Measurements from ENCODE around the gene FXYD4.
"Not testable (repeated sequence)": the region's sequence is repeated elsewhere in the genome, so short reads cannot be mapped to it uniquely, and the experiment has no call there.

The FXYD4 gene

GRCh38 chr10:43328810-43329209, 42.6 kb upstream of the FXYD4 start:
- H3K36me3 ChIP-seq (ENCODE audit: control insufficient read depth in 4 of 4, insufficient read depth in 4 of 4, low read length in 3 of 4); H3K27ac ChIP-seq (ENCODE audit: insufficient read depth in 1 of 2, low read depth in 1 of 2, low read length in 2 of 2, poor library complexity in 1 of 2, severe bottlenecking in 2 of 2); H3K4me3 ChIP-seq (ENCODE audit: control insufficient read depth in 1 of 7, extremely low read depth in 1 of 7, insufficient read depth in 4 of 7, low read depth in 2 of 7, low read length in 6 of 7); H3K9me3 ChIP-seq (ENCODE audit: control extremely low read depth in 1 of 5, control insufficient read depth in 4 of 5, insufficient read depth in 2 of 5, low read depth in 1 of 5, low read length in 4 of 5); DNase-seq; H3K27me3 ChIP-seq (replicated peaks in 2 of 5; ENCODE audit: control insufficient read depth in 4 of 5, insufficient read depth in 5 of 5, low read length in 4 of 5); POLR2A ChIA-PET: not testable (repeated sequence)
- peaks cover 4 to 14% (median 9%) of the 10 kb centered on the region in 4 experiments for H3K4me1 ChIP-seq (ENCODE audit: control extremely low read depth in 1 of 4, control insufficient read depth in 4 of 4, insufficient read depth in 4 of 4, low read length in 3 of 4)
- WGBS (ENCODE audit: insufficient coverage): 97% methylated on average over 13 of the region's 18 CpGs
- CTCF ChIA-PET: interaction anchor here (1.3 to 3.0 kb wide), 2 partner anchors 10 to 20 kb away, joined by 3 to 13 read pairs; no protein-coding TSS in a partner anchor

GRCh38 chr10:43329246-43329885, 42.1 kb upstream of the FXYD4 start:
- H3K36me3 ChIP-seq (ENCODE audit: control insufficient read depth in 4 of 4, insufficient read depth in 4 of 4, low read length in 3 of 4); H3K27me3 ChIP-seq (replicated peaks in 2 of 5; ENCODE audit: control insufficient read depth in 4 of 5, insufficient read depth in 5 of 5, low read length in 4 of 5); DNase-seq; H3K9me3 ChIP-seq (ENCODE audit: control extremely low read depth in 1 of 5, control insufficient read depth in 4 of 5, insufficient read depth in 2 of 5, low read depth in 1 of 5, low read length in 4 of 5); POLR2A ChIA-PET; H3K4me3 ChIP-seq (ENCODE audit: control insufficient read depth in 1 of 7, extremely low read depth in 1 of 7, insufficient read depth in 4 of 7, low read depth in 2 of 7, low read length in 6 of 7); H3K27ac ChIP-seq (ENCODE audit: insufficient read depth in 1 of 2, low read depth in 1 of 2, low read length in 2 of 2, poor library complexity in 1 of 2, severe bottlenecking in 2 of 2): not testable (repeated sequence)
- CTCF ChIA-PET: interaction anchor here (1.3 kb wide), 1 partner anchor 9 kb away, joined by 3 read pairs; no protein-coding TSS in a partner anchor
- H3K4me1 ChIP-seq (ENCODE audit: control extremely low read depth in 1 of 4, control insufficient read depth in 4 of 4, insufficient read depth in 4 of 4, low read length in 3 of 4): peaks cover 4 to 14% (median 9%) of the 10 kb centered on the region in 4 experiments
- 98% methylated on average over 37 of the region's 40 CpGs for WGBS (ENCODE audit: insufficient coverage)

- POLR2A ChIA-PET; H3K36me3 ChIP-seq (ENCODE audit: control insufficient read depth in 4 of 4, insufficient read depth in 4 of 4, low read length in 3 of 4); H3K9me3 ChIP-seq (ENCODE audit: control extremely low read depth in 1 of 5, control insufficient read depth in 4 of 5, insufficient read depth in 2 of 5, low read depth in 1 of 5, low read length in 4 of 5); H3K27me3 ChIP-seq (replicated peaks in 2 of 5; ENCODE audit: control insufficient read depth in 4 of 5, insufficient read depth in 5 of 5, low read length in 4 of 5); DNase-seq; CTCF ChIA-PET; H3K4me3 ChIP-seq (ENCODE audit: control insufficient read depth in 1 of 7, extremely low read depth in 1 of 7, insufficient read depth in 4 of 7, low read depth in 2 of 7, low read length in 6 of 7); H3K27ac ChIP-seq (ENCODE audit: insufficient read depth in 1 of 2, low read depth in 1 of 2, low read length in 2 of 2, poor library complexity in 1 of 2, severe bottlenecking in 2 of 2): not testable (repeated sequence)
- no CpG with 5 or more reads among the region's 11 CpGs for WGBS (ENCODE audit: insufficient coverage)
- H3K4me1 ChIP-seq (ENCODE audit: control extremely low read depth in 1 of 4, control insufficient read depth in 4 of 4, insufficient read depth in 4 of 4, low read length in 3 of 4): peaks cover 4 to 14% (median 9%) of the 10 kb centered on the region in 4 experiments
These were observed 41.2 kb upstream of the FXYD4 start for GRCh38 chr10:43330049-43330823.

- DNase-seq; POLR2A ChIA-PET; H3K4me3 ChIP-seq (ENCODE audit: control insufficient read depth in 1 of 7, extremely low read depth in 1 of 7, insufficient read depth in 4 of 7, low read depth in 2 of 7, low read length in 6 of 7); H3K36me3 ChIP-seq (ENCODE audit: control insufficient read depth in 4 of 4, insufficient read depth in 4 of 4, low read length in 3 of 4); H3K27me3 ChIP-seq (replicated peaks in 2 of 5; ENCODE audit: control insufficient read depth in 4 of 5, insufficient read depth in 5 of 5, low read length in 4 of 5); H3K9me3 ChIP-seq (ENCODE audit: control extremely low read depth in 1 of 5, control insufficient read depth in 4 of 5, insufficient read depth in 2 of 5, low read depth in 1 of 5, low read length in 4 of 5); CTCF ChIA-PET; H3K27ac ChIP-seq (ENCODE audit: insufficient read depth in 1 of 2, low read depth in 1 of 2, low read length in 2 of 2, poor library complexity in 1 of 2, severe bottlenecking in 2 of 2): not testable (repeated sequence)
- WGBS (ENCODE audit: insufficient coverage): 71% methylated on average over 1 of the region's 4 CpGs
- peaks cover 4 to 14% (median 9%) of the 10 kb centered on the region in 4 experiments for H3K4me1 ChIP-seq (ENCODE audit: control extremely low read depth in 1 of 4, control insufficient read depth in 4 of 4, insufficient read depth in 4 of 4, low read length in 3 of 4)
These were observed 40.7 kb upstream of the FXYD4 start for GRCh38 chr10:43330824-43331127.

GRCh38 chr10:43333653-43334052, 37.8 kb upstream of the FXYD4 start:
- no peak for DNase-seq
- ChIA-PET POLR2A (no interaction called here), CTCF (interaction anchor here (2.2 kb wide), 1 partner anchor 41 kb away, joined by 7 read pairs; no protein-coding TSS in a partner anchor)
- Histone ChIP-seq H3K27me3 (replicated peaks in 2 of 5; ENCODE audit: control insufficient read depth in 4 of 5, insufficient read depth in 5 of 5, low read length in 4 of 5) (no peaks in the 10 kb centered on the region), H3K4me1 (ENCODE audit: control extremely low read depth in 1 of 4, control insufficient read depth in 4 of 4, insufficient read depth in 4 of 4, low read length in 3 of 4) (peaks cover 4 to 20% (median 7%) of the 10 kb centered on the region in 4 experiments), H3K4me3 (ENCODE audit: control insufficient read depth in 1 of 7, extremely low read depth in 1 of 7, insufficient read depth in 4 of 7, low read depth in 2 of 7, low read length in 6 of 7) (no peak overlapping the region), H3K27ac (ENCODE audit: insufficient read depth in 1 of 2, low read depth in 1 of 2, low read length in 2 of 2, poor library complexity in 1 of 2, severe bottlenecking in 2 of 2) (no peak overlapping the region), H3K9me3 (ENCODE audit: control extremely low read depth in 1 of 5, control insufficient read depth in 4 of 5, insufficient read depth in 2 of 5, low read depth in 1 of 5, low read length in 4 of 5) (no peaks in the 10 kb centered on the region), H3K36me3 (ENCODE audit: control insufficient read depth in 4 of 4, insufficient read depth in 4 of 4, low read length in 3 of 4) (no peaks in the 10 kb centered on the region)
- 100% methylated on average over 2 of the region's 3 CpGs for WGBS (ENCODE audit: insufficient coverage)

GRCh38 chr10:43336061-43336460, 35.4 kb upstream of the FXYD4 start:
- H3K27me3 ChIP-seq (replicated peaks in 2 of 5; ENCODE audit: control insufficient read depth in 4 of 5, insufficient read depth in 5 of 5, low read length in 4 of 5): peaks cover 0 to 10% (median 0%) of the 10 kb centered on the region in 5 experiments
- WGBS (ENCODE audit: insufficient coverage): 100% methylated on average over 3 of the region's 3 CpGs
- POLR2A ChIA-PET: no interaction called here
- no peaks in the 10 kb centered on the region for H3K9me3 ChIP-seq (ENCODE audit: control extremely low read depth in 1 of 5, control insufficient read depth in 4 of 5, insufficient read depth in 2 of 5, low read depth in 1 of 5, low read length in 4 of 5)
- CTCF ChIA-PET: interaction anchor here (1.3 kb wide), 1 partner anchor 32 kb away, joined by 3 read pairs; no protein-coding TSS in a partner anchor
- H3K36me3 ChIP-seq (ENCODE audit: control insufficient read depth in 4 of 4, insufficient read depth in 4 of 4, low read length in 3 of 4): no peaks in the 10 kb centered on the region
- peaks cover 4 to 20% (median 7%) of the 10 kb centered on the region in 4 experiments for H3K4me1 ChIP-seq (ENCODE audit: control extremely low read depth in 1 of 4, control insufficient read depth in 4 of 4, insufficient read depth in 4 of 4, low read length in 3 of 4)
- no peak overlapping the region for H3K27ac ChIP-seq (ENCODE audit: insufficient read depth in 1 of 2, low read depth in 1 of 2, low read length in 2 of 2, poor library complexity in 1 of 2, severe bottlenecking in 2 of 2)
- no peak for DNase-seq
- no peak overlapping the region for H3K4me3 ChIP-seq (ENCODE audit: control insufficient read depth in 1 of 7, extremely low read depth in 1 of 7, insufficient read depth in 4 of 7, low read depth in 2 of 7, low read length in 6 of 7)

- Histone ChIP-seq H3K27ac (ENCODE audit: insufficient read depth in 1 of 2, low read depth in 1 of 2, low read length in 2 of 2, poor library complexity in 1 of 2, severe bottlenecking in 2 of 2) (no peak overlapping the region), H3K27me3 (replicated peaks in 2 of 5; ENCODE audit: control insufficient read depth in 4 of 5, insufficient read depth in 5 of 5, low read length in 4 of 5) (peaks cover 0 to 10% (median 0%) of the 10 kb centered on the region in 5 experiments), H3K9me3 (ENCODE audit: control extremely low read depth in 1 of 5, control insufficient read depth in 4 of 5, insufficient read depth in 2 of 5, low read depth in 1 of 5, low read length in 4 of 5) (no peaks in the 10 kb centered on the region), H3K4me1 (ENCODE audit: control extremely low read depth in 1 of 4, control insufficient read depth in 4 of 4, insufficient read depth in 4 of 4, low read length in 3 of 4) (peaks cover 4 to 18% (median 5%) of the 10 kb centered on the region in 4 experiments), H3K4me3 (ENCODE audit: control insufficient read depth in 1 of 7, extremely low read depth in 1 of 7, insufficient read depth in 4 of 7, low read depth in 2 of 7, low read length in 6 of 7) (no peak overlapping the region), H3K36me3 (ENCODE audit: control insufficient read depth in 4 of 4, insufficient read depth in 4 of 4, low read length in 3 of 4) (no peaks in the 10 kb centered on the region)
- POLR2A ChIA-PET: no interaction called here
- WGBS (ENCODE audit: insufficient coverage): 93% methylated on average over 9 of the region's 9 CpGs
- CTCF ChIA-PET: interaction anchor here (1.3 kb wide), 1 partner anchor 32 kb away, joined by 3 read pairs; no protein-coding TSS in a partner anchor
- DNase-seq: no peak
These were observed 34.7 kb upstream of the FXYD4 start for GRCh38 chr10:43336641-43337318.

All from common myeloid progenitor, CD34-positive (primary cell).